Common myeloid progenitor, CD34-positive (primary cell): Measurements from ENCODE around the gene HIVEP2.
A peak's percentile ranks its signal among the peaks of the same experiment; 100 is the strongest.

ENCODE experiments used
- CTCF ChIA-PET: fragments of 350-600 bp; sonication (Branson Sonifier 250); formaldehyde crosslinking; loops from one replicate; lab custom pipeline; 2021; ENCODE audit warnings: antibody characterized with exemption; lab: Charles Lee
- POLR2A ChIA-PET: fragments of 350-600 bp; sonication (Branson Sonifier 250); formaldehyde crosslinking; loops from one replicate; lab custom pipeline; 2021; ENCODE audit warnings: antibody characterized with exemption; lab: Charles Lee
- DNase-seq, 3 donors: peaks; one replicate each; pipeline versions ENCODE4 v3.0.0 to v3.0.0-alpha.2; 2013
- H3K27ac ChIP-seq, 2 experiments: 1 replicate in 1 of 2; 2 replicates in 1 of 2; pipeline ENCODE4 v1.7.0; 2013; ENCODE audit warnings: inconsistent platforms in 2 of 2, low read length in 2 of 2, mild to moderate bottlenecking in 2 of 2, low read depth in 1 of 2, moderate library complexity in 1 of 2; ENCODE audit not compliant: severe bottlenecking in 2 of 2, insufficient read depth in 1 of 2, poor library complexity in 1 of 2
- H3K27me3 ChIP-seq, 5 experiments: replicated peaks in 2 of 5; 1 replicate in 3 of 5; 2 replicates in 2 of 5; pipeline versions ENCODE4 v1.6.1 to v1.7.0; 2013; ENCODE audit warnings: low read length in 4 of 5, mild to moderate bottlenecking in 2 of 5, moderate library complexity in 2 of 5, inconsistent platforms in 1 of 5; ENCODE audit not compliant: insufficient read depth in 5 of 5, control insufficient read depth in 4 of 5
- H3K36me3 ChIP-seq, 4 experiments: 1 replicate in 2 of 4; 2 replicates in 2 of 4; pipeline versions ENCODE4 v1.6.1 to v1.7.0; 2013; ENCODE audit warnings: low read length in 3 of 4, control low read depth in 1 of 4, mild to moderate bottlenecking in 1 of 4; ENCODE audit not compliant: control insufficient read depth in 4 of 4, insufficient read depth in 4 of 4
- H3K4me1 ChIP-seq, 4 experiments: 1 replicate in 3 of 4; 2 replicates in 1 of 4; pipeline versions ENCODE4 v1.6.1 to v1.7.1; 2013; ENCODE audit warnings: low read length in 3 of 4, mild to moderate bottlenecking in 3 of 4, control low read depth in 1 of 4, inconsistent platforms in 1 of 4, moderate library complexity in 1 of 4; ENCODE audit not compliant: control insufficient read depth in 4 of 4, insufficient read depth in 4 of 4; ENCODE audit errors: control extremely low read depth in 1 of 4
- H3K4me3 ChIP-seq, 7 experiments: 1 replicate in 4 of 7; 2 replicates in 3 of 7; pipeline versions ENCODE4 v1.5.1 to v1.7.0; 2013; ENCODE audit warnings: mild to moderate bottlenecking in 7 of 7, low read length in 6 of 7, moderate library complexity in 6 of 7, inconsistent platforms in 2 of 7, low read depth in 2 of 7, control low read depth in 1 of 7; ENCODE audit not compliant: insufficient read depth in 4 of 7, control insufficient read depth in 1 of 7; ENCODE audit errors: extremely low read depth in 1 of 7
- H3K9me3 ChIP-seq, 5 experiments: 1 replicate in 4 of 5; 2 replicates in 1 of 5; pipeline versions ENCODE4 v1.6.1 to v1.7.1; 2013; ENCODE audit warnings: low read length in 4 of 5, mild to moderate bottlenecking in 2 of 5, inconsistent platforms in 1 of 5, low read depth in 1 of 5, moderate library complexity in 1 of 5; ENCODE audit not compliant: control insufficient read depth in 4 of 5, insufficient read depth in 2 of 5; ENCODE audit errors: control extremely low read depth in 1 of 5
- WGBS: methylation state at CpG from one replicate; pipeline ENCODE4 v1.1.5; 2013; ENCODE audit not compliant: insufficient coverage; 5-methylcytosine and 5-hydroxymethylcytosine counted together

HIVEP2 gene

DNA sequence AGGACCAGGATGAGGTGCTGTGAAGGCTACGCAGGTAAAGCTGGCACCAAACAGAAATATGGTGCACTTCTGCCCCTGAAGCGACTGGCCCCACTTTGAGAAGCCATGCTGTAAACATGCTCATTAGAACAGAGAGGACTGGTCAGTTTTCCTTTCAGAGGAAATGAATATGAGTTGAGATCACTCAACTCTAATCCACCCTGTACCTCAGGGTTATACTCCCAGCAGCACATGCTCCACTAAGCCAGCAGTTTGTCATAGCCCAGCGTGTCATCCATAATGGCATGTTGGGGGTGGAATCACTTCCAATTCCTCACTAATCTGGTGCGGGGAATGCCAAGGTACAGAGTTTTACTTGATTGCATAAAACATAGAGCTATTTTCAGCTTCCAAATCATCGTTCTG is 98.1 kb downstream of the HIVEP2 start:
- POLR2A ChIA-PET: no interaction called here

DNA sequence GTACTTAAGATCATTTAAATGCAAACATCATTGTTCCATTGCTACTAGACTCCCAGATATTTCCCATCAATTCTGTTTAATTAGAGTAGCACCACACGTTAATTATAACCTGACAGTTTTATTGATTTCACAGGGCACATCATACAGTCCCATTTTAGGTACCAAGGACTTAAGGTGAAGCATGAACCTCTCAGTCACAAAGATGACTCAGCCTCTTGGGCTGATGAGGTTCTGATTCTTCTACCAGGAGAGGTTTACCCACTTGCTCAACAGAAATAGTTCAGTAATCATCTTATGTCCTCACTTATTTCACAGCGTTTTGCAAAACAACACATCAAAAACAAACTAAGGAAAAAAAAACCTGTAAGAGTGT is 98.5 kb downstream of the HIVEP2 start:
- H3K4me3 ChIP-seq: no peak overlapping the region
- CTCF ChIA-PET: no interaction called here

More for the DNA sequence above, 98.1 kb downstream of the HIVEP2 start:
- no peak for DNase-seq
- H3K27me3 ChIP-seq: no peaks in the 10 kb centered on the region
- no peaks in the 10 kb centered on the region for H3K36me3 ChIP-seq
- 100% methylated on average over 5 of the region's 5 CpGs for WGBS
- H3K9me3 ChIP-seq: no peaks in the 10 kb centered on the region
- no peak overlapping the region for H3K27ac ChIP-seq
- CTCF ChIA-PET: no interaction called here
- peaks cover 39 to 51% (median 44%) of the 10 kb centered on the region in 4 experiments for H3K4me1 ChIP-seq
- H3K4me3 ChIP-seq: no peak overlapping the region

GRCh38 chr6:142845624-142846458 is 99.1 kb downstream of the HIVEP2 start:
- no peaks in the 10 kb centered on the region for H3K9me3 ChIP-seq
- peak overlapping the region in 3 of 7 experiments; percentile 14 to 67 (median 40) for H3K4me3 ChIP-seq
- no peak for DNase-seq
- no peak overlapping the region for H3K27ac ChIP-seq
- ChIA-PET CTCF (no interaction called here), POLR2A (no interaction called here)
- H3K4me1 ChIP-seq: peaks cover 36 to 51% (median 47%) of the 10 kb centered on the region in 4 experiments
- H3K36me3 ChIP-seq: no peaks in the 10 kb centered on the region
- WGBS: 55% methylated on average over 19 of the region's 23 CpGs
- no peaks in the 10 kb centered on the region for H3K27me3 ChIP-seq

More for the DNA sequence above, 98.5 kb downstream of the HIVEP2 start:
- Histone ChIP-seq H3K9me3 (no peaks in the 10 kb centered on the region), H3K27me3 (no peaks in the 10 kb centered on the region), H3K27ac (no peak overlapping the region), H3K36me3 (no peaks in the 10 kb centered on the region), H3K4me1 (peaks cover 36 to 52% (median 47%) of the 10 kb centered on the region in 4 experiments)
- POLR2A ChIA-PET: no interaction called here
- WGBS: 100% methylated on average over 1 of the region's 2 CpGs
- no peak for DNase-seq

DNA sequence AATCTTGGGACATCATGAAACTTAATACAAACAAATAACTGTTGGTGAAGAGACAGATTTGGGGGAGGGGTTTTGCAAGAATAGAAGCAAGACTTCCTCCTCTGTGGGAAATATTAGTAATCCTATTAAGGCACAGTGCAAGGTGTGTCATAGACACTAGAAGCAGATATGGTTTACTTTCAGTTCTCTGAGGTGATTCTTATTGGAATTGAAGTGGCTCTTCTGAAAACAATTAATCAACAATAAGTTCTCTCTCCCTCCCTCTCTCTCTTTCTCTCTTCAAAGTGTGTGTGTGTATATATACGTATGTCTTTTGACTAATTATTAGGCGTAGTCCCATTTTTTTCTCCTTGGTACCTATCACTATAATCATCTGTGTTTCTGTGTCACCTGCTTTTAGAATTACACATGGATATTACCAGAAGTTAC is 99.8 kb downstream of the HIVEP2 start:
- Histone ChIP-seq H3K36me3 (no peaks in the 10 kb centered on the region), H3K27me3 (no peaks in the 10 kb centered on the region), H3K27ac (no peak overlapping the region), H3K9me3 (no peaks in the 10 kb centered on the region), H3K4me1 (peaks cover 36 to 49% (median 47%) of the 10 kb centered on the region in 4 experiments), H3K4me3 (peak overlapping the region in 4 of 7 experiments; percentile 4 to 67 (median 30))
- no CpG with 5 or more reads among the region's 2 CpGs for WGBS
- peak in 2 of 3 donors; percentile 51 to 71 for DNase-seq
- ChIA-PET POLR2A (no interaction called here), CTCF (no interaction called here)

DNA sequence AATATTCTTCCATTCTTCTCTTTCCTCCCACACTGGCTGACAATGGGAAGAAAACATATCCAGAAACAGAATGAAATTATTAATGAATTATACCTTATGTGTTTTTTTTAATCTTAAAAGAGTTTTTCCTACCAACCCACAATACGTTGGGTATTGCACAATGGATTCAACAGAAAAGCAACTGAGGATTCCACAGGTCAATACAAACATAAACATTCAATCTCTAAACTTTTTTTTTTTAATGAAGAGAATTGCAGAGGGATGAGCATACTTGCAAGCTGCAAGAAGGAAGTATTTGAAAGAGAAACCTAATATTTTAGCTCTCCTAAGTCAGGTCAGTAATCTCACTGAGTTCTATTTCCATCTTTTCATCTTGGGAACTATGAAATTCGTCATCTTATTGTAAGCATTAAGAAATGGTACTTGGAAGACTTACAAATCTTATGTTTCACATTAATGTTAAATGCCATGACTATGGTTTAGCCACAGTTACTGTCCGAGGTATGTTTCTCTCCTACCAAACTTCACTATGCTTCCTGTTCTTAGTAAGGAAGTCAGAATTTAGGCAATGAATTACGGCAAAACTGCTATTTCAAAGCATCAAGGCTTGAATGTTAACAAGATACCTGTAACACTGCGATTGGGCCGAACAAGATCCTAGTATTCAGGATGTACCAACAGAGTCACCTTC is 100.8 kb downstream of the HIVEP2 start:
- Histone ChIP-seq H3K36me3 (no peaks in the 10 kb centered on the region), H3K27me3 (no peaks in the 10 kb centered on the region), H3K27ac (no peak overlapping the region), H3K9me3 (no peaks in the 10 kb centered on the region), H3K4me1 (peaks cover 36 to 48% (median 44%) of the 10 kb centered on the region in 4 experiments), H3K4me3 (peak overlapping the region in 6 of 7 experiments; percentile 4 to 67 (median 30))
- peak in 2 of 3 donors; percentile 42 to 59 for DNase-seq
- WGBS: 0% methylated on average over 1 of the region's 6 CpGs
- ChIA-PET CTCF (interaction anchor here (1.6 to 3.0 kb wide), 2 partner anchors 9 to 19 kb away, joined by 8 to 14 read pairs; no protein-coding TSS in a partner anchor), POLR2A (no interaction called here)

- H3K27me3 ChIP-seq: no peaks in the 10 kb centered on the region
- ChIA-PET POLR2A (no interaction called here), CTCF (interaction anchor here (0.9 to 3.0 kb wide), 7 partner anchors 10 to 49 kb away, joined by 3 to 14 read pairs (median 4); no protein-coding TSS in a partner anchor)
- 42% methylated on average over 3 of the region's 4 CpGs for WGBS
- no peaks in the 10 kb centered on the region for H3K36me3 ChIP-seq
- no peaks in the 10 kb centered on the region for H3K9me3 ChIP-seq
- H3K27ac ChIP-seq: peak overlapping the region in 1 of 2 experiments; percentile 36
- H3K4me3 ChIP-seq: peak overlapping the region in 2 of 7 experiments; percentile 33 to 66
- peak in 1 of 3 donors; percentile 18 for DNase-seq
- peaks cover 36 to 48% (median 41%) of the 10 kb centered on the region in 4 experiments for H3K4me1 ChIP-seq
Measured at GRCh38 chr6:142843361-142843760, 101.6 kb downstream of the HIVEP2 start.
